Peyer's patch (tissue), 4 donors: Measurements from ENCODE around the gene CCDC85A.

Experiments
- CTCF ChIP-seq, 6 experiments: fragments of 450-650 bp in 4 of 6; fragments of 200-600 bp in 2 of 6; sonication (generic) in 1 of 6; IDR thresholded peaks; one replicate each; pipeline ENCODE4 v1.5.1; 2017 to 2019; ENCODE audit warnings: antibody characterized with exemption in 6 of 6, mild to moderate bottlenecking in 3 of 6, moderate library complexity in 1 of 6
- POLR2A ChIP-seq, 2 donors: fragments of 450-650 bp; IDR thresholded peaks; one replicate each; pipeline ENCODE4 v1.5.1; 2017; ENCODE audit warnings: antibody characterized with exemption in 2 of 2, mild to moderate bottlenecking in 2 of 2, moderate library complexity in 2 of 2

GRCh38 chr2:56202381-56203121 lies 18.8 kb downstream of the CCDC85A start:
- TF ChIP-seq CTCF (IDR thresholded peaks at IDR 0.05): no peak
- TF ChIP-seq POLR2A (IDR thresholded peaks at IDR 0.05): no peak
